HepG2 (cell line): ENCODE data around the gene RNF114. TPM values are rescaled to one million over a fixed set of nuclear protein-coding genes. Genes with fewer than 3 reads are reported as not detected.

Experiments
- AHR ChIP-seq: IDR thresholded peaks from 2 replicates; pipeline ENCODE4 v1.6.1; 2018; ENCODE audit warnings: missing genetic modification reagents, missing compliant biosample characterization
- BCL6 ChIP-seq: IDR thresholded peaks from 2 replicates; pipeline ENCODE4 v1.6.1; 2016; ENCODE audit warnings: missing genetic modification reagents, missing compliant biosample characterization
- CBFB ChIP-seq: sonication (generic); formaldehyde crosslinking; IDR thresholded peaks from 2 replicates; pipeline ENCODE4 v1.4.0; 2020; ENCODE audit warnings: missing genetic modification reagents
- HMGXB4 ChIP-seq, 2 experiments: sonication (generic) in 1 of 2; formaldehyde crosslinking in 1 of 2; IDR thresholded peaks; 2 replicates each; pipeline versions ENCODE4 v1.4.0 to v1.6.1; 2018 to 2020; ENCODE audit warnings: missing genetic modification reagents in 2 of 2, borderline replicate concordance in 1 of 2, low read depth in 1 of 2, mild to moderate bottlenecking in 1 of 2, missing biosample characterization in 1 of 2
- HNRNPLL ChIP-seq: fragments of 200-400 bp; formaldehyde crosslinking; IDR thresholded peaks from 2 replicates; pipeline ENCODE4 v1.6.1; 2017; ENCODE audit warnings: mild to moderate bottlenecking, low read depth, low read length; ENCODE audit not compliant: poor library complexity, severe bottlenecking
- KAT7 ChIP-seq: IDR thresholded peaks from 2 replicates; pipeline ENCODE4 v1.6.1; 2018; ENCODE audit warnings: borderline replicate concordance, missing compliant biosample characterization
- KLF13 ChIP-seq: sonication (generic); formaldehyde crosslinking; IDR thresholded peaks from 2 replicates; pipeline ENCODE4 v1.4.0; 2020; ENCODE audit warnings: mild to moderate bottlenecking, missing genetic modification reagents
- MXD4 ChIP-seq: IDR thresholded peaks from 2 replicates; pipeline ENCODE4 v1.6.1; 2016; ENCODE audit warnings: mild to moderate bottlenecking, missing biosample characterization, missing genetic modification reagents
- NFATC3 ChIP-seq: sonication (generic); formaldehyde crosslinking; IDR thresholded peaks from 2 replicates; pipeline ENCODE4 v1.5.1; 2020; ENCODE audit warnings: mild to moderate bottlenecking, missing genetic modification reagents
- NFIC ChIP-seq: IDR thresholded peaks from 2 replicates; pipeline ENCODE4 v1.6.1; 2012; ENCODE audit warnings: mild to moderate bottlenecking, low read length, inconsistent platforms
- PBX3 ChIP-seq: sonication (generic); formaldehyde crosslinking; IDR thresholded peaks from 2 replicates; pipeline ENCODE4 v1.8.1; 2023; ENCODE audit warnings: missing genetic modification reagents, inconsistent platforms, borderline replicate concordance
- PHF5A ChIP-seq: IDR thresholded peaks from one replicate; pipeline ENCODE4 v1.6.1; 2018; ENCODE audit warnings: low read depth, missing genetic modification reagents; ENCODE audit not compliant: unreplicated experiment
- PITX1 ChIP-seq: sonication (generic); formaldehyde crosslinking; IDR thresholded peaks from 2 replicates; pipeline ENCODE4 v1.5.1; 2020; ENCODE audit warnings: mild to moderate bottlenecking, missing genetic modification reagents
- TARDBP ChIP-seq: sonication (generic); formaldehyde crosslinking; IDR thresholded peaks from 2 replicates; pipeline ENCODE4 v1.8.0; 2022; ENCODE audit warnings: mild to moderate bottlenecking, missing genetic modification reagents
- TGIF2 ChIP-seq: IDR thresholded peaks from 2 replicates; pipeline ENCODE4 v1.6.1; 2016; ENCODE audit warnings: control low read depth, missing compliant biosample characterization
- ZC3H4 ChIP-seq: sonication (generic); formaldehyde crosslinking; IDR thresholded peaks from 2 replicates; pipeline ENCODE4 v1.4.0; 2020; ENCODE audit warnings: missing genetic modification reagents, borderline replicate concordance
- ZNF333 ChIP-seq: sonication (generic); formaldehyde crosslinking; IDR thresholded peaks from 2 replicates; pipeline ENCODE4 v1.4.0; 2020; ENCODE audit warnings: mild to moderate bottlenecking, missing genetic modification reagents, borderline replicate concordance
- ZNF44 ChIP-seq: sonication (generic); formaldehyde crosslinking; IDR thresholded peaks from 2 replicates; pipeline ENCODE4 v1.5.1; 2020; ENCODE audit warnings: mild to moderate bottlenecking, missing genetic modification reagents
- ZNF761 ChIP-seq: sonication (generic); formaldehyde crosslinking; conservative IDR thresholded peaks from 2 replicates; pipeline ENCODE4 v1.4.0; 2020; ENCODE audit warnings: mild to moderate bottlenecking, missing genetic modification reagents
- polyA plus RNA-seq, 8 experiments: library from polyadenylated mRNA; depleted of rRNA in 3 of 8; stranded (reverse) in 7 of 8; unstranded in 1 of 8; fragments of >200 nt; fragmentation: Illumina TruSeq in 4 of 8; extraction: Trizol in 4 of 8; gene quantifications; 2 replicates each; pipeline versions ENCODE4 v1.2.1 to v1.2.3, GENCODE V29; 2011 to 2016; ENCODE audit warnings: low read depth in 4 of 8, missing spikeins in 1 of 8, mixed read lengths in 1 of 8; ENCODE audit not compliant: insufficient read depth in 1 of 8
- total RNA-seq, 5 experiments: library from RNA; depleted of rRNA; stranded (reverse); fragments of >200 nt; fragmentation: Illumina TruSeq; extraction: Trizol; gene quantifications; 2 replicates each; pipeline ENCODE4 v1.2.3, GENCODE V29; 2016; ENCODE audit warnings: low read depth in 1 of 5
- TF ChIP-seq, protein P1 (sequence below): sonication (generic); formaldehyde crosslinking; IDR thresholded peaks from 2 replicates; pipeline ENCODE4 v1.5.0; 2020; ENCODE audit warnings: missing genetic modification reagents
- TF ChIP-seq, protein P2 (sequence below): sonication (generic); formaldehyde crosslinking; conservative IDR thresholded peaks from 2 replicates; pipeline ENCODE4 v1.8.0; 2022; ENCODE audit warnings: mild to moderate bottlenecking, moderate library complexity, missing genetic modification reagents

Gene RNF114
- total and polyA plus RNA-seq, 2 of the 13 experiments (the other 11 are each of a cell fraction or from before 2014, with no cell fraction given), result 119 to 126 TPM

- 0 out of 2 replicates have a peak, but pooled peaks have one; percentile 34 for TF ChIP-seq PITX1 (CRISPR knock-in tag)
- TF ChIP-seq AHR (CRISPR knock-in tag), result peak; percentile 18; the same call in 1 of the 2 replicates
- TF ChIP-seq CBFB (CRISPR knock-in tag), result peak; percentile 81
- peak; percentile 40; the same call in 1 of the 2 replicates for TF ChIP-seq TGIF2 (CRISPR knock-in tag)
- TF ChIP-seq ZC3H4 (CRISPR knock-in tag), result peak; percentile 27; the same call in 1 of the 2 replicates
- TF ChIP-seq ZNF761 (CRISPR knock-in tag), result no peak
- TF ChIP-seq MXD4, result peak; percentile 89
- TF ChIP-seq BCL6 (CRISPR knock-in tag), result no peak; the same call in 1 of the 2 replicates
- peak; percentile 11; the same call in 1 of the 2 replicates for TF ChIP-seq PBX3 (CRISPR knock-in tag)
- no peak for TF ChIP-seq NFATC3 (CRISPR knock-in tag)
- peak; percentile 85; the same call in 1 of the 2 replicates for TF ChIP-seq KAT7 (CRISPR knock-in tag)
- peak; percentile 96 for TF ChIP-seq HNRNPLL
- TF ChIP-seq, protein P1, sequence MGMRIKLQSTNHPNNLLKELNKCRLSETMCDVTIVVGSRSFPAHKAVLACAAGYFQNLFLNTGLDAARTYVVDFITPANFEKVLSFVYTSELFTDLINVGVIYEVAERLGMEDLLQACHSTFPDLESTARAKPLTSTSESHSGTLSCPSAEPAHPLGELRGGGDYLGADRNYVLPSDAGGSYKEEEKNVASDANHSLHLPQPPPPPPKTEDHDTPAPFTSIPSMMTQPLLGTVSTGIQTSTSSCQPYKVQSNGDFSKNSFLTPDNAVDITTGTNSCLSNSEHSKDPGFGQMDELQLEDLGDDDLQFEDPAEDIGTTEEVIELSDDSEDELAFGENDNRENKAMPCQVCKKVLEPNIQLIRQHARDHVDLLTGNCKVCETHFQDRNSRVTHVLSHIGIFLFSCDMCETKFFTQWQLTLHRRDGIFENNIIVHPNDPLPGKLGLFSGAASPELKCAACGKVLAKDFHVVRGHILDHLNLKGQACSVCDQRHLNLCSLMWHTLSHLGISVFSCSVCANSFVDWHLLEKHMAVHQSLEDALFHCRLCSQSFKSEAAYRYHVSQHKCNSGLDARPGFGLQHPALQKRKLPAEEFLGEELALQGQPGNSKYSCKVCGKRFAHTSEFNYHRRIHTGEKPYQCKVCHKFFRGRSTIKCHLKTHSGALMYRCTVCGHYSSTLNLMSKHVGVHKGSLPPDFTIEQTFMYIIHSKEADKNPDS (CRISPR knock-in tag), result peak; percentile 2; the same call in 1 of the 2 replicates
- TF ChIP-seq NFIC, result no peak
- peak; percentile 43; the same call in 1 of the 2 replicates for TF ChIP-seq KLF13
- TF ChIP-seq ZNF44, result no peak
- peak; percentile 65 for TF ChIP-seq TARDBP
- no peak for TF ChIP-seq ZNF333 (CRISPR knock-in tag)
- peak; percentile 84 to 90; a peak in 3 of 4 replicates for TF ChIP-seq HMGXB4 (CRISPR knock-in tag; IDR thresholded peaks at IDR 0.05; ENCODE audit: borderline replicate concordance in 1 of 2, low read depth in 1 of 2)
- TF ChIP-seq, protein P2, sequence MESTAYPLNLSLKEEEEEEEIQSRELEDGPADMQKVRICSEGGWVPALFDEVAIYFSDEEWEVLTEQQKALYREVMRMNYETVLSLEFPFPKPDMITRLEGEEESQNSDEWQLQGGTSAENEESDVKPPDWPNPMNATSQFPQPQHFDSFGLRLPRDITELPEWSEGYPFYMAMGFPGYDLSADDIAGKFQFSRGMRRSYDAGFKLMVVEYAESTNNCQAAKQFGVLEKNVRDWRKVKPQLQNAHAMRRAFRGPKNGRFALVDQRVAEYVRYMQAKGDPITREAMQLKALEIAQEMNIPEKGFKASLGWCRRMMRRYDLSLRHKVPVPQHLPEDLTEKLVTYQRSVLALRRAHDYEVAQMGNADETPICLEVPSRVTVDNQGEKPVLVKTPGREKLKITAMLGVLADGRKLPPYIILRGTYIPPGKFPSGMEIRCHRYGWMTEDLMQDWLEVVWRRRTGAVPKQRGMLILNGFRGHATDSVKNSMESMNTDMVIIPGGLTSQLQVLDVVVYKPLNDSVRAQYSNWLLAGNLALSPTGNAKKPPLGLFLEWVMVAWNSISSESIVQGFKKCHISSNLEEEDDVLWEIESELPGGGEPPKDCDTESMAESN (CRISPR knock-in tag), result peak; percentile 89; the same call in 1 of the 2 replicates
- peak; percentile 68 for TF ChIP-seq PHF5A (CRISPR knock-in tag)
Measured at GRCh38 chr20:49936153-49937026, at the start of gene RNF114 (continued).
